ENCODE measurements around the gene SLC24A3.
A peak's percentile ranks its signal among the peaks of the same experiment; 100 is the strongest.
"Not testable (repeated sequence)": the region's sequence is repeated elsewhere in the genome, so short reads cannot be mapped to it uniquely, and the experiment has no call there.

SLC24A3 gene

GRCh38 chr20:19601126-19601810 lies 388.8 kb downstream of the SLC24A3 start:
- FAIRE-seq: no peak

- FAIRE-seq: no peak
Measured at GRCh38 chr20:19602675-19603375, 390.4 kb downstream of the SLC24A3 start.

GRCh38 chr20:19603376-19603750 lies 390.9 kb downstream of the SLC24A3 start:
- no peak for FAIRE-seq

- FAIRE-seq: no peak
Measured at GRCh38 chr20:19605786-19606485, 393.5 kb downstream of the SLC24A3 start.

- no peak for FAIRE-seq
Measured at GRCh38 chr20:19609642-19610223, 397.3 kb downstream of the SLC24A3 start.

- FAIRE-seq: no peak
Measured at GRCh38 chr20:19615629-19616028, 403.2 kb downstream of the SLC24A3 start.

- FAIRE-seq: no peak
Measured at GRCh38 chr20:19616081-19616480, 403.6 kb downstream of the SLC24A3 start.

GRCh38 chr20:19616620-19617019 lies 404.2 kb downstream of the SLC24A3 start:
- FAIRE-seq: no peak

GRCh38 chr20:19617256-19617655 lies 404.8 kb downstream of the SLC24A3 start:
- FAIRE-seq: no peak

GRCh38 chr20:19618711-19619110 lies 406.3 kb downstream of the SLC24A3 start:
- no peak for FAIRE-seq

GRCh38 chr20:19619904-19620430 lies 407.5 kb downstream of the SLC24A3 start:
- no peak for FAIRE-seq

GRCh38 chr20:19620446-19620845 lies 408.0 kb downstream of the SLC24A3 start:
- no peak for FAIRE-seq

- FAIRE-seq: no peak
Measured at GRCh38 chr20:19621072-19621471, 408.6 kb downstream of the SLC24A3 start.

- no peak for FAIRE-seq
Measured at GRCh38 chr20:19624221-19624965, 412.0 kb downstream of the SLC24A3 start.

GRCh38 chr20:19625426-19625825 lies 413.0 kb downstream of the SLC24A3 start:
- no peak for FAIRE-seq

- no peak for FAIRE-seq
Measured at GRCh38 chr20:19626896-19627295, 414.5 kb downstream of the SLC24A3 start.

GRCh38 chr20:19628570-19629134 lies 416.2 kb downstream of the SLC24A3 start:
- FAIRE-seq: peak; percentile 26

- no peak for FAIRE-seq
Measured at GRCh38 chr20:19631410-19631809, 419.0 kb downstream of the SLC24A3 start.

- FAIRE-seq: peak; percentile 63
Measured at GRCh38 chr20:19633985-19634384, 421.5 kb downstream of the SLC24A3 start.

GRCh38 chr20:19639471-19640045 lies 427.1 kb downstream of the SLC24A3 start:
- not testable (repeated sequence) for FAIRE-seq

GRCh38 chr20:19642860-19643259 lies 430.4 kb downstream of the SLC24A3 start:
- FAIRE-seq: no peak

GRCh38 chr20:19644085-19644484 lies 431.6 kb downstream of the SLC24A3 start:
- no peak for FAIRE-seq

All from endometrium (tissue), 2 donors.